Spleen (tissue), 11 donors: ENCODE results near the gene DAPL1. TPM values are rescaled to one million over a fixed set of nuclear protein-coding genes. Genes with fewer than 3 reads are reported as not detected.

Experiments
- DNase-seq: peaks from one replicate; pipeline ENCODE4 v3.0.0-alpha.2; 2020
- H3K27ac ChIP-seq, 8 donors: fragments of 200-600 bp; sonication (generic) in 7 of 8; 1 replicate in 4 of 8; 2 replicates in 4 of 8; pipeline versions ENCODE4 v1.5.0 to v1.8.0; 2016 to 2021; ENCODE audit warnings: inconsistent platforms in 4 of 8, mild to moderate bottlenecking in 4 of 8, moderate library complexity in 1 of 8
- H3K27me3 ChIP-seq, 7 donors: fragments of 200-600 bp; sonication (generic) in 6 of 7; replicated peaks in 1 of 7; 1 replicate in 4 of 7; 2 replicates in 3 of 7; pipeline versions ENCODE4 v1.5.0 to v1.8.0; 2016 to 2021; ENCODE audit warnings: inconsistent platforms in 3 of 7, mild to moderate bottlenecking in 1 of 7
- H3K36me3 ChIP-seq, 6 donors: fragments of 200-600 bp; sonication (generic) in 5 of 6; 1 replicate in 4 of 6; 2 replicates in 2 of 6; pipeline versions ENCODE4 v1.5.0 to v1.8.0; 2016 to 2021; ENCODE audit warnings: inconsistent platforms in 2 of 6
- H3K4me1 ChIP-seq, 6 donors: fragments of 200-600 bp; sonication (generic) in 5 of 6; 1 replicate in 3 of 6; 2 replicates in 3 of 6; pipeline versions ENCODE4 v1.5.0 to v1.8.0; 2016 to 2021; ENCODE audit warnings: inconsistent platforms in 3 of 6
- H3K4me3 ChIP-seq, 8 donors: fragments of 200-600 bp; sonication (generic) in 7 of 8; 1 replicate in 4 of 8; 2 replicates in 4 of 8; pipeline versions ENCODE4 v1.5.0 to v1.8.0; 2016 to 2021; ENCODE audit warnings: inconsistent platforms in 4 of 8, mild to moderate bottlenecking in 4 of 8, moderate library complexity in 2 of 8
- H3K9me3 ChIP-seq, 8 donors: fragments of 200-600 bp; sonication (generic) in 7 of 8; 1 replicate in 4 of 8; 2 replicates in 4 of 8; pipeline versions ENCODE4 v1.5.0 to v1.8.0; 2016 to 2021; ENCODE audit warnings: inconsistent platforms in 4 of 8
- POLR2A ChIP-seq, 3 donors: fragments of 450-650 bp; IDR thresholded peaks; one replicate each; pipeline ENCODE4 v1.5.1; 2017; ENCODE audit warnings: antibody characterized with exemption in 3 of 3, mild to moderate bottlenecking in 1 of 3
- POLR2AphosphoS5 ChIP-seq, 3 donors: sonication (generic); formaldehyde crosslinking; IDR thresholded peaks; one replicate each; pipeline ENCODE4 v1.5.1; 2017; ENCODE audit warnings: antibody characterized with exemption in 3 of 3
- WGBS, 5 donors: extraction: QIAGEN DNeasy Blood & Tissue Kit in 3 of 5; methylation state at CpG; one replicate each; pipeline versions ENCODE4 v1.1.5 to v1.1.7; 2013 to 2018; 5-methylcytosine and 5-hydroxymethylcytosine counted together
- intact Hi-C: fragments of 100-400 bp; cut with DNase I; formaldehyde crosslinking; loops from one replicate; pipeline ENCODE4 v1.15.0; 2023; ENCODE audit warnings: low total_unique reads
- polyA plus RNA-seq, 3 donors: library from polyadenylated mRNA; stranded (reverse); fragments of 200-250 nt; gene quantifications; one replicate each; pipeline ENCODE4 v1.2.1, GENCODE V29; 2013
- total RNA-seq, 7 donors: library from RNA; depleted of rRNA in 3 of 7; stranded (reverse); fragments of >200 nt in 3 of 7; fragmentation: NEBNext Ultra II Directional in 4 of 7; extraction: Animal tissue kit (Norgen Biotek cat#: 25700) in 4 of 7; gene quantifications; one replicate each; pipeline versions ENCODE4 v1.1.0 to v1.2.1, GENCODE V29; 2016 to 2021
- TF ChIP-seq, protein P1 (sequence below), 11 experiments: fragments of 200-600 bp in 7 of 11; fragments of 450-650 bp in 4 of 11; sonication (generic) in 4 of 11; IDR thresholded peaks in 8 of 11; conservative IDR thresholded peaks in 3 of 11; 1 replicate in 7 of 11; 2 replicates in 4 of 11; pipeline versions ENCODE4 v1.4.0 to v1.8.0; 2016 to 2021; ENCODE audit warnings: antibody characterized with exemption in 11 of 11, inconsistent platforms in 4 of 11, mild to moderate bottlenecking in 1 of 11
- donor health status: healthy with polysubstance abuse.
- donor health status: DM: no; HTN: no; CAD: no; lungs with moderate emphysema.
- donor health status: DM: no; HTN: no; CAD: no.
- donor health status: Bipolar disorder and iron deficiency.
- donor health status: healthy.
- donor health status: DM: no; HTN: no; CAD: no.
- donor health status: DM: yes; HTN: yes; CAD: no.

Gene DAPL1
- total and polyA plus RNA-seq, 10 donors = 0.21 to 4.1 (median 0.73) TPM; not detected in 7

GRCh38 chr2:158773121-158773520, 22.0 kb upstream of the DAPL1 start:
- intact Hi-C loops = no loop called here
- no peak overlapping the region for H3K4me3 ChIP-seq
- no peaks in the 10 kb centered on the region for H3K4me1 ChIP-seq
- no peak for DNase-seq
- 75 to 93% (median 81%) methylated on average over 1 of the region's 1 CpG for WGBS, 5 donors
- H3K27me3 ChIP-seq = no peaks in the 10 kb centered on the region
- no peaks in the 10 kb centered on the region for H3K9me3 ChIP-seq
- H3K36me3 ChIP-seq = no peaks in the 10 kb centered on the region
- H3K27ac ChIP-seq = no peak overlapping the region
- TF ChIP-seq, protein P1, sequence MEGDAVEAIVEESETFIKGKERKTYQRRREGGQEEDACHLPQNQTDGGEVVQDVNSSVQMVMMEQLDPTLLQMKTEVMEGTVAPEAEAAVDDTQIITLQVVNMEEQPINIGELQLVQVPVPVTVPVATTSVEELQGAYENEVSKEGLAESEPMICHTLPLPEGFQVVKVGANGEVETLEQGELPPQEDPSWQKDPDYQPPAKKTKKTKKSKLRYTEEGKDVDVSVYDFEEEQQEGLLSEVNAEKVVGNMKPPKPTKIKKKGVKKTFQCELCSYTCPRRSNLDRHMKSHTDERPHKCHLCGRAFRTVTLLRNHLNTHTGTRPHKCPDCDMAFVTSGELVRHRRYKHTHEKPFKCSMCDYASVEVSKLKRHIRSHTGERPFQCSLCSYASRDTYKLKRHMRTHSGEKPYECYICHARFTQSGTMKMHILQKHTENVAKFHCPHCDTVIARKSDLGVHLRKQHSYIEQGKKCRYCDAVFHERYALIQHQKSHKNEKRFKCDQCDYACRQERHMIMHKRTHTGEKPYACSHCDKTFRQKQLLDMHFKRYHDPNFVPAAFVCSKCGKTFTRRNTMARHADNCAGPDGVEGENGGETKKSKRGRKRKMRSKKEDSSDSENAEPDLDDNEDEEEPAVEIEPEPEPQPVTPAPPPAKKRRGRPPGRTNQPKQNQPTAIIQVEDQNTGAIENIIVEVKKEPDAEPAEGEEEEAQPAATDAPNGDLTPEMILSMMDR (IDR thresholded peaks at IDR 0.05 in 8 of 11, conservative IDR thresholded peaks at IDR 0.05 in 3 of 11) = no peak
- TF ChIP-seq POLR2A (IDR thresholded peaks at IDR 0.05) (no peak), POLR2AphosphoS5 (IDR thresholded peaks at IDR 0.05) (no peak)

GRCh38 chr2:158774681-158775080, 20.4 kb upstream of the DAPL1 start:
- no peaks in the 10 kb centered on the region for H3K27me3 ChIP-seq
- TF ChIP-seq POLR2A (IDR thresholded peaks at IDR 0.05) (no peak), POLR2AphosphoS5 (IDR thresholded peaks at IDR 0.05) (no peak)
- TF ChIP-seq, protein P1 (IDR thresholded peaks at IDR 0.05 in 8 of 11, conservative IDR thresholded peaks at IDR 0.05 in 3 of 11) = no peak
- WGBS, 5 donors = 80 to 97% (median 87%) methylated on average over 1 of the region's 1 CpG
- no peak for DNase-seq
- intact Hi-C loops = no loop called here
- H3K36me3 ChIP-seq = no peaks in the 10 kb centered on the region
- H3K4me3 ChIP-seq = no peak overlapping the region
- H3K4me1 ChIP-seq = no peaks in the 10 kb centered on the region
- no peak overlapping the region for H3K27ac ChIP-seq
- H3K9me3 ChIP-seq = no peaks in the 10 kb centered on the region

DNA sequence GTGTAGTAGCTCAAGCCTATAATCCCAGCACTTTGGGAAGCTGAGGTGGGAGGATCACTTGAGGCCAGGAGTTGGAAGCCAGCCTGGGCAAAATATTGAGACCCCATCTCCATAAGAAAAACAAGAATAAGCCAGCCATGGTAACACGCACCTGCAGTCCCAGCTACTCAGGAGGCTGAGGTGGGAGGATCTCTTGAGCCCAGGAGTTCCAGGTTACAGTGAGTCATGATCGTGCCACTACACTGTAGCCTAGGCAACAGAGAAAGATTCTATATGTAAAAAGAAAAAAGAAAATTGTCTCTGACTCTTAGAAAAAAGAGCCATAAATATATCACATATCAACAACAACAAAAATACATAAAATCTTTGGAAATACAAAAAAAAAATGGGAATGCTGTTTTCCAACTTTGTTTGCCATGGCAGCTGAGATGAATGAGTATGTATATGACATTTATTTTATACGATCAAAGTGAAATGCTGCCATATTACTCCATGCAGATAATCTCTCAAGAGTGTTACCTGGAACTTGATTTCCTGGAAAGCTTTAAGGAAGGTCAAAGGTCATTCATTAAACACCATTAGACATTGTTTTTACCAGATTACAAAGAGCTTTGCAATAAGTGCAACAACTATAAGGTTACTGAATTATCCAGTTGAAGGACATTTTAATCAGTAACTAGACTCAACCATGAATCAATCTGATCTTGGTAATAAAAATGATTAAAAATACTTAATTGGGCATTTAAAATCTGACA, 19.7 kb upstream of the DAPL1 start:
- Histone ChIP-seq H3K9me3 (no peaks in the 10 kb centered on the region), H3K4me3 (no peak overlapping the region), H3K27me3 (no peaks in the 10 kb centered on the region), H3K27ac (no peak overlapping the region), H3K36me3 (no peaks in the 10 kb centered on the region), H3K4me1 (no peaks in the 10 kb centered on the region)
- WGBS, 5 donors = 88 to 98% (median 93%) methylated on average over 3 of the region's 3 CpGs
- intact Hi-C loops = no loop called here
- TF ChIP-seq POLR2AphosphoS5 (IDR thresholded peaks at IDR 0.05) (no peak), POLR2A (IDR thresholded peaks at IDR 0.05) (no peak)
- TF ChIP-seq, protein P1 (IDR thresholded peaks at IDR 0.05 in 8 of 11, conservative IDR thresholded peaks at IDR 0.05 in 3 of 11) = no peak
- DNase-seq = no peak

- no peak for DNase-seq
- Histone ChIP-seq H3K27ac (no peak overlapping the region), H3K4me1 (no peaks in the 10 kb centered on the region), H3K27me3 (peaks cover 0 to 4% (median 0%) of the 10 kb centered on the region in 7 donors), H3K36me3 (no peaks in the 10 kb centered on the region), H3K4me3 (no peak overlapping the region), H3K9me3 (no peaks in the 10 kb centered on the region)
- intact Hi-C loops = no loop called here
- 83 to 100% (median 90%) methylated on average over 2 of the region's 2 CpGs for WGBS, 5 donors
- TF ChIP-seq POLR2A (IDR thresholded peaks at IDR 0.05) (no peak), POLR2AphosphoS5 (IDR thresholded peaks at IDR 0.05) (no peak)
- TF ChIP-seq, protein P1 (IDR thresholded peaks at IDR 0.05 in 8 of 11, conservative IDR thresholded peaks at IDR 0.05 in 3 of 11) = no peak
Measured at GRCh38 chr2:158776231-158776630, 18.9 kb upstream of the DAPL1 start.
